HG03196 (cell line): ENCODE results near the gene C1QL3.

Experiments
- ATAC-seq: cut with Tn5 transposase; IDR thresholded peaks from one replicate; pipeline ENCODE4 v1.9.1; 2021; ENCODE audit not compliant: unreplicated experiment

Gene C1QL3

DNA sequence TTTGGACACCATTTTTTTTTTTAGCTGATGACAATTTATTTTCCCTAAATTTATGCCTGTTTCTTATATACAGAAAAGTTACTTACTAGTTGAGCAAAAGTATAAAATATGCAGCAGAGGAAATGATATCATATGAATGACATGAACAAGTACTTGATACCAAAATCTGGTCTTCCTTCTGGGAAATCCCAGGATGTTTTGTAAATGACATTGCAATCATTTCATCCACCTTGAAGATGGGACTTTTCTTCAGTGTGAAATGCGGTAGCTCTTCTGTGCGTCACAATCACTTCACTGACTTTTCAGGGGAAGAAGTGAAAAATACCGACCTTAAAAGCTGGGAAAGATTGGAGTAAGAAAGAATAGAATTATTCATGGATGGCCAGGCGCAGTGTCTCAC lies 23.8 kb downstream of the C1QL3 start:
- no peak for ATAC-seq

DNA sequence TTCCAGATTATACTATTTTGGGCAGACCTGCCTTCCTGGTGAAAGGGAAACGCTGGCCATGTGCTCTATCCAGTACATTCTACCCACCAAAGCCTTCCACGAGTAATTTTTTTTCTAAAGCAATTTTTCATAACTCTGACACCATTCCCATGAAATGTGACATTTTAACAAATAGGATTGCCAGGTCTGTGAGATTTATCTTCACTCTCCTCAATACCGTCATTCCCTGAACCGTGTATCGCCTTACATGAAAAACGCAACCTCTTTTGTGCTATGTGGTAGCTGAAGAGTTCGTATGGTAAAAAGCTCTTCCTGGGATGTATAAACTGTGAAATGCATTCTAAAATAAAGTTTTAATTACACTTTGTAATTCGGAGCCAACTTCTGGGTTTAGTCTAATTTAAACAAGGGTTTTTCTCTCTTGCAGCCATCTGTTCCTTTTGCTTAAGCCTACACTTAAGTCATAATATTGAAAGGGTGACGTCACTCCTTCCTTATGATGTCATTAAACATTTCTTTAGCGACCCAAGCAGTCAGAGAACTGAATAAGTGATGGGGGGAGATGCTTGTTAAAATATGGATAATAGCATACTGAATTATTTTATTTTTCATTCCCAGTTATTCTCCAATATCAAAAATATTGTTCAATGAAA lies 27.7 kb downstream of the C1QL3 start:
- no peak for ATAC-seq

DNA sequence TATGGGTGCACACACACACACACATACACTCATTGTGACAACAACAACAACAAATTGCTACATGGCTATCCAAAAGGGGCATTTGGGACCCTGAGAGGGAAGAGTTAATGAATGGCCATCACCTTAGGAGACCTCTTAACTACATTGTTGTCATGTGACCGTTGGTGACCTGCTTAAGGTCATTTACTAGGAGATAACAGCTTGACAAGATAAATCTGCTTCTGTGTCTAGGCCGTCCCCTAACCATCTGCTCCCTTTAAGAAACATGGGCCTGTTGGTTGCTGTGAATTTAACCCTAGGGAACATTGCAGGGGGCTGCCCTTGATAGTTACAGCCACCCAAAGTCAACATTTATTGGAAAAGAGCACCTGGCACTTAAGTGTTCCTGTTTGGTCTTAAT lies 29.7 kb downstream of the C1QL3 start:
- no peak for ATAC-seq

DNA sequence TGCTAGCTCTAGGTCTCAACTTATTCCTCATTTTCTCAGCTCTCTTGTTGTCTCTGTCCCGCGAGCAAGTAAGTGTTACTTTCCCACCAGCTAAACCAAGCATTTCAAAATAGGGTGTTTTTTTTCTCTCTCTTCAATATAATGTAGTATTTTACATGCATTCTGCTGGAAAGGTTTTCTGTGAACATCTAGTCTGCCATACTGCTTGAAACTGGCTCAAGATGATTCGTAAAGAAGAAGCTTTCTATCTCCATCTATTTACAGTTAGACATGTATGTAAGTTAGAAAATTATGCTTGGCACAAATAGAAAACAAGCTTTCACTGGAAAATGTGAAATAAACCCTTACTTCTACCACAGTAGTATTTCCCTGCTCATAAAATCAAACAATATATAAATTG lies 31.2 kb downstream of the C1QL3 start:
- ATAC-seq: no peak

DNA sequence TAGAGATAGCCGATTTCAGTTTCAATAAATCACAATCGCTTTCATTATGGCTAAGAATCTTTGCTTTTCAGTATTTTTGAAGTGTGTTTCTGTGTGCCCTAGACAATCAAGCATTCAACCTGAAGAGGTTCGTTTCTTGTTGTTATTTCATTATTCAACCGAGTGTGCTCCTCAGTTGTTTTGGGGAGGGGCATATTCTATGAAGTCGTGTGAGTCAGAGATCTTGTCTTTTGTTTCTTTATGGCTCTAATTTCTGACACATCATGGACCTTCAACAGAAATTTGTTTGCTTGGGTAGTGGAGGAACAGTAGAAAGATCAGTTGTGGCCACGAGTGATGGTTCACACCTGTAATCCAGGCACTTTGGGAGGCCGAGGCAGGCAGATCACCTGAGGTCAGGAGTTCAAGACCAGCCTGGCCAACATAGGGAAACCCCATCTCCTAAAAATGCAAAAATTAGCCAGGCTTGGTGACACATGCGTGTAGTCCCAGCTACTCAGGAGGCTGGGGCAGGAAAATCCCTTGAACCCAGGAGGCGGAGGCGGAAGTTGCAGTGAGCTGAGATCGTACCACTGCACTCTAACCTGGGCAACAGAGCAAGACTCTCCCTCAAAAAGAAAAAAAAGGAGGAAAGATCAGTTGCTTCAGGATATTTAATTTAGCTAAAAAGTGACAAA lies 38.3 kb downstream of the C1QL3 start:
- no peak for ATAC-seq

DNA sequence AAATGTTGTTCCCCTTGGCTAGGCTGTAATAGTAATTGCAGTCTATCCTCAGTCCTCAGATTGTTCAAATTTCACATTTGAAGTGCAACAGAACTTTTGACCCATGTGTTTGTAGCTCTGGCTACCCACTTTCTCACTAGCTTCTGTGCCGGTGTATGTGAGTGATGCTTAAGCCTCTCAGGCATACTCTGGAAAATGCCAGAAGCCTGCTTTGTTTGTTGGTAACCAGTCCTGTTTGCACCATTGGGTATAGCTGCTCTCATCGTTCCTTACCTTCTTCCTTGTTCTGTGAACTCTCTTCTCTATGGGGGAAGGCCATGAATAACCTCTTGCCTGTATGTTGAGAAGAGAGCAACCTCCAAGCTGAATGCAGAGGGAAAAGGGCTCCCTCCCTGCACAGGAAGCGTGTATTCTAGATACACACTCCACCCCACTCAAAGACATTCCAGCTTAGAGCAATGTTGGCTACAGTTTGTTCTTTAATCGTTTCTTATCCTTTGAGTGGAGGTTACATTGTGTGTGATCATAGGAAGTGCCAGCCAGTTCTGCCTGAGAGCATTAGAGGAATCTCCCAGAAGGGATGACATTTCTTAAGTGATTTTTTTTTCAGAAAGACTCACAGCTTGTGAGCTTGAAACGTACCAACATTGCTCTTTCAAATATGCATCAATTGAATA lies 40.5 kb downstream of the C1QL3 start:
- no peak for ATAC-seq

DNA sequence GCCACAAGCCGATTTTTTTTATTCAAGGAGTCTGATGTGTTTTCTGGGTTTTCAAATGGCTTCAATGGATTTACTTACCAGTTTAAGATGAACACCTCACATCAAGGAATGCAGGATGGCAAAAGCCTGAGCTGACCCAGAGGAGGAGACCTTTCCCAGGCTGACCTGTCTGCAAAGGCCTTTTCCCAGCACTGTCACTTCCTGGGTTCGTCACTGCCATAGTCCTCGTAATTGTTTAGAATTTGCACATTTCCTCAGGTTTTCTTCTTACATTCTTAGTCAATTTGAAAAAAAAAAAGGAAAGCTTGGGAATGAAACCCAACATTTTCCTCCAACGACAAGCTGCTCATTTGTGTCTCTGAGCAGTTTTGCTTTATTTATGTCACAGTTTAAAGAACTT lies 42.9 kb downstream of the C1QL3 start:
- ATAC-seq: no peak

DNA sequence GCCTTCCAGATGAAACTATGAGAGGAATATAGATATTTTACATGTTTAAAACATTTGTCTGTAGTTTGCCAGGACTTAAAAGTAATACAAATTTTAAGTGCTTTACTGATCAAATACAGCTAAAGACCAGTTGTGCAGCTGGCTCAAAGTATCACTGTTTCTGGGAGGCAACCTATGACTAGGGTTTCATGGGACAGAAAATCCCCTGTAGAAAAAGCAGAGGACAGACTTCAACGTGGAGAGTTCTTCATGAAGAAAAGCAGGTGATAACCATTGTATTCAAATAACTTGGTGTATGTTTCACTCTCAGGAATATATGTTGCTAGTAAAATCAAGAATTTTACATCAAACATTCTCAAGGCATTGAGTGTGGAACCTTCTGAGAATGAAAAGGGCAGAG lies 43.9 kb downstream of the C1QL3 start:
- no peak for ATAC-seq

DNA sequence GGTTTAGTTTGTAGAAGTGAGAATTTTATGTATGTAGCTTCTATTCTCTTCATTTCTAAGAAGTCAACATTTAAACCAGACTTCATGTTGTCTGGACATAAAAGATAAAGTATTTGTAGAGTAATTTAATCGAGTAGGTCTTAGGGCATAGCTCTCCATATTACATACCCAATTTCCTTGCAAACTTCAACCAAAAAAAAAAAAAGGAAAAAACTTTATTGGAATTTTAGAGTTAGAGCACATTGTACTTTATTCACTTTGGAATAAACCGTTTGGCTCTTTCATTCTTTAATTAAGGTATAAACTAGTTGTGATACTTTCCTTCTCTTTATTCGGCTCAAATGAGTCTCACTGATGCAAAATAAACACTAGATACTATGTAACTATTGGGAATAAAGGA lies 48.9 kb downstream of the C1QL3 start:
- ATAC-seq: no peak

DNA sequence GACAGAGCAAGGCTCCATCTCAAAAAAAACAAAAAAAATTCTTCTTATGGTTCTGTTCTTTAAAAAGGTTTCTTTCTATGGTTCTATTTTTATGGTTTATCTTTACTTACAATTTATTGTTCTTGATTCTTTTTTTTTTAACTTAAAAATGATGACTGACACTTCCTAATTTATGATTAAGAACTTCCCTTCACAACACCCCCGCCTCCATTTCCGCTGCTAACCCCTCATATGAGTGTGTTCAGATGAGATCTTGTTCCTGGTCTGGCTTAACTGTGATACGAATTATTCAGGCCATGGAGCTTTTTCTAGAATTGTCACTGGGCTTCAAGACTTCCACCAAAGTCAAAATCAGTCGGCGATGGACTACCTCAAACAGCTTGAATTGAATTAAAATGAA lies 50.9 kb downstream of the C1QL3 start:
- ATAC-seq: no peak

DNA sequence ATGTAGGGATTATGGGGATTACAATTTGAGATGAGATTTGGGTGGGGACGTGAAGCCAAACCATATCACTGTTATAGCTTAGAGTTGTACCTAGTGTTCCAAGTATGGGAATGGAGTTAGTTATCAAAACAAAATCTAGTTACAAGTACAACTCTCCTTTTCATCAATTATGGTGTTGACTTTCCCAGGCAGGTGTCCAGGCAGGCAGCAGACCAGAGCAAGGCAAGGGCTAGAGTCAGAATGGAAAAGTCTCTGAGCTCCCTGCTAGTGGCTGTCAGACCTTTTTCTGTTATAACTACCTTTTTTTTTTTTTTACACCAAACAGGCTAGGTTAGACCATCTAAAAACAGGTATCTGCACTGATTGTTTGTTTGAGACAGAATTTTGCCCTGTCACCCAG lies 55.7 kb downstream of the C1QL3 start:
- no peak for ATAC-seq
